PC-9 (cell line): ENCODE data around the gene ZSCAN23. TPM values are rescaled to one million over a fixed set of nuclear protein-coding genes. Genes with fewer than 3 reads are reported as not detected.

ENCODE experiments used
- BruUV-seq: library from RNA; stranded (reverse); fragments of 400-500 nt; replicated peaks from 2 replicates; lab custom pipeline; 2021; lab: Mats Ljungman, UMichigan
- CTCF ChIA-PET: fragments of 300-600 bp; sonication (Branson Sonifier 250); formaldehyde crosslinking; loops from one replicate; lab custom pipeline; 2022; ENCODE audit warnings: antibody characterized with exemption; lab: Charles Lee
- POLR2A ChIA-PET: fragments of 300-600 bp; sonication (Branson Sonifier 250); formaldehyde crosslinking; loops from one replicate; lab custom pipeline; 2022; ENCODE audit warnings: antibody characterized with exemption; ENCODE audit not compliant: unreplicated experiment; lab: Charles Lee
- DNase-seq, 2 experiments: peaks; one replicate each; pipeline versions ENCODE4 v3.0.0 to v3.0.0-alpha.2; 2015 to 2022; ENCODE audit warnings: mixed read lengths in 1 of 2
- H2AFZ ChIP-seq: fragments of 200-600 bp; sonication (generic); 2 replicates; pipeline ENCODE4 v1.8.1; 2017; ENCODE audit warnings: antibody characterized with exemption
- H3F3A ChIP-seq: fragments of 200-600 bp; sonication (generic); 2 replicates; pipeline ENCODE4 v1.8.1; 2017; ENCODE audit warnings: antibody characterized with exemption, mild to moderate bottlenecking, low read depth; ENCODE audit not compliant: insufficient read depth
- H3K27ac ChIP-seq: fragments of 200-600 bp; sonication (generic); 2 replicates; pipeline ENCODE4 v1.6.1; 2016; ENCODE audit warnings: mixed run types
- H3K27me3 ChIP-seq: fragments of 200-600 bp; sonication (generic); 2 replicates; pipeline ENCODE4 v1.6.1; 2016; ENCODE audit warnings: low read depth, mixed run types; ENCODE audit not compliant: insufficient read depth
- H3K36me3 ChIP-seq: fragments of 200-600 bp; sonication (generic); 2 replicates; pipeline ENCODE4 v1.6.1; 2016; ENCODE audit warnings: low read depth, mixed run types
- H3K4me1 ChIP-seq: fragments of 200-600 bp; sonication (generic); replicated peaks from 2 replicates; pipeline ENCODE4 v1.6.1; 2016; ENCODE audit warnings: mixed run types; ENCODE audit not compliant: insufficient read depth
- H3K4me2 ChIP-seq: fragments of 200-600 bp; sonication (generic); 2 replicates; pipeline ENCODE4 v1.6.1; 2017; ENCODE audit warnings: mixed run types
- H3K4me3 ChIP-seq: fragments of 200-600 bp; sonication (generic); 2 replicates; pipeline ENCODE4 v1.6.1; 2016; ENCODE audit warnings: mixed run types
- H3K79me2 ChIP-seq: fragments of 200-600 bp; sonication (generic); 2 replicates; pipeline ENCODE4 v1.6.1; 2017; ENCODE audit warnings: low read depth, mixed run types
- H3K9me2 ChIP-seq: fragments of 200-600 bp; sonication (generic); 2 replicates; pipeline ENCODE4 v1.8.1; 2017; ENCODE audit warnings: mild to moderate bottlenecking; ENCODE audit not compliant: insufficient read depth
- H3K9me3 ChIP-seq: fragments of 200-600 bp; sonication (generic); 2 replicates; pipeline ENCODE4 v1.8.1; 2016; ENCODE audit warnings: low read depth; ENCODE audit not compliant: insufficient read depth
- H4K20me1 ChIP-seq: fragments of 200-600 bp; sonication (generic); 2 replicates; pipeline ENCODE4 v1.8.1; 2017; ENCODE audit not compliant: insufficient read depth
- EZH2 ChIP-seq: fragments of 200-600 bp; sonication (generic); IDR thresholded peaks from 2 replicates; pipeline ENCODE4 v1.8.0; 2017; ENCODE audit warnings: antibody characterized with exemption, low read depth
- intact Hi-C: fragments of 100-400 bp; cut with micrococcal nuclease; formaldehyde crosslinking; loops from one replicate; pipeline ENCODE4 v1.10.0; 2022; ENCODE audit not compliant: unreplicated experiment
- total RNA-seq: library from RNA; stranded (reverse); gene quantifications from 2 replicates; pipeline ENCODE4 v1.2.3, GENCODE V29; 2021
- TF ChIP-seq, protein P1 (sequence below): fragments of 200-600 bp; sonication (generic); conservative IDR thresholded peaks from 2 replicates; pipeline ENCODE4 v1.6.1; 2017; ENCODE audit warnings: mixed run types, antibody characterized with exemption, mild to moderate bottlenecking, moderate library complexity

Gene ZSCAN23
- total RNA-seq, 1 experiment from 2014 or later = 9.1 TPM

DNA sequence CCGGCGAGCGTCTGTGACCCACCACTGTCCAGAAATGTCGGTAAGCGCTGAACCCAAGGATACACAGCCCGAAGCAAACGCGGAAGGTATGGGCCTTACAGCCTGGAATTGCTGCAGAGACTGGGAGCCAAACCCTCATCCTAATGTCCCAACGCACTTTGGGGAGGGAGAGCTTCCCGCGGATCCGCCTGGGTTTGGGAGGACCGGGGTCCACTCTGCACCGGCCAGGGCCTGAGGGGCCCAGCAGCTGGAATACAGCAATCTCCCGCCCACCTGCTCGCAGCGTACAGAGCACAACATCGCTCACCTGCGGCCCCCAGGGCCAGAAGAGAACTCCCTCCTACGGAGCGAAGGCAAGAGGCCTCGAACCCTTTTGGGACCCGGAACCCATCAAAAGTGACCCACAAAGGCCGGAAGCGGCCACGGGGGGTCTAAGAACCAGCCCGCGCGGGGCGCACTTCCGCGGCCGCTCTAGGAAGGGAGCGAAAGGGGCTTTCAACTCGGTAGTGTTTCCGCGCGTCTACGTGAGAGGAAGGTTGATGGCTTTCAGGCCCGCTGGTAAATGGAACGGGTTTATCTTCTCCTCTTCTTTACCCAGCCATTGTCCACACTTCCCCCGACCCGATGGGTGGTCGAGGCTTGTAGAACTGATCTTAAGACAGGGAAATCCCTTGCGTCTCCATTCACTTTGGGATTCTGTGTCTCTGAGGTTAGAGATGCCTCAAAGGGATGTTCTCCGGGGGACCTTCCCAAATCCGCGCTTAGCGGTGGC lies 43.8 kb downstream of the ZSCAN23 start, which contains the start of gene ZSCAN12:
Gene ZSCAN12, minus strand, starts transcription at position 398 of the 772 bp plus-strand sequence. CDS start 1,342 bp downstream, outside the sequence.
- TF ChIP-seq EZH2 = no peak
- TF ChIP-seq, protein P1, sequence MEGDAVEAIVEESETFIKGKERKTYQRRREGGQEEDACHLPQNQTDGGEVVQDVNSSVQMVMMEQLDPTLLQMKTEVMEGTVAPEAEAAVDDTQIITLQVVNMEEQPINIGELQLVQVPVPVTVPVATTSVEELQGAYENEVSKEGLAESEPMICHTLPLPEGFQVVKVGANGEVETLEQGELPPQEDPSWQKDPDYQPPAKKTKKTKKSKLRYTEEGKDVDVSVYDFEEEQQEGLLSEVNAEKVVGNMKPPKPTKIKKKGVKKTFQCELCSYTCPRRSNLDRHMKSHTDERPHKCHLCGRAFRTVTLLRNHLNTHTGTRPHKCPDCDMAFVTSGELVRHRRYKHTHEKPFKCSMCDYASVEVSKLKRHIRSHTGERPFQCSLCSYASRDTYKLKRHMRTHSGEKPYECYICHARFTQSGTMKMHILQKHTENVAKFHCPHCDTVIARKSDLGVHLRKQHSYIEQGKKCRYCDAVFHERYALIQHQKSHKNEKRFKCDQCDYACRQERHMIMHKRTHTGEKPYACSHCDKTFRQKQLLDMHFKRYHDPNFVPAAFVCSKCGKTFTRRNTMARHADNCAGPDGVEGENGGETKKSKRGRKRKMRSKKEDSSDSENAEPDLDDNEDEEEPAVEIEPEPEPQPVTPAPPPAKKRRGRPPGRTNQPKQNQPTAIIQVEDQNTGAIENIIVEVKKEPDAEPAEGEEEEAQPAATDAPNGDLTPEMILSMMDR = peak; percentile 43
- H3F3A ChIP-seq = peaks cover 9% of the 10 kb centered on the region; the same call in 1 of the 2 replicates
- no peaks in the 10 kb centered on the region for H4K20me1 ChIP-seq
- 0 out of 2 replicates have a peak, but pooled peaks cover 6% of the 10 kb centered on the region for H3K36me3 ChIP-seq
- peak within 1 kb of the TSS; percentile 43 for H3K27ac ChIP-seq
- H2AFZ ChIP-seq = peak within 1 kb of the TSS; percentile 97
- TSS peak; percentile 49 for BruUV-seq
- H3K9me2 ChIP-seq = no peaks in the 10 kb centered on the region
- peaks cover 30% of the 10 kb centered on the region for H3K4me1 ChIP-seq
- no peaks in the 10 kb centered on the region for H3K27me3 ChIP-seq
- CTCF ChIA-PET = interaction anchor here (1.0 kb wide), 1 partner anchor 45 kb away, joined by 5 read pairs; no protein-coding TSS in a partner anchor
- peak within 1 kb of the TSS; percentile 74 for H3K4me3 ChIP-seq
- peak within 1 kb of the TSS; percentile 81 for H3K4me2 ChIP-seq
- DNase-seq = peak; percentile 75 to 84
- H3K79me2 ChIP-seq = peaks cover 44% of the 10 kb centered on the region
- intact Hi-C loops = loop anchor here (1.0 to 5.0 kb wide), 5 partner anchors 16 to 262 kb away; partner anchors contain the start of gene ZSCAN23
- no peaks in the 10 kb centered on the region for H3K9me3 ChIP-seq
- POLR2A ChIA-PET = interaction anchor here (0.7 to 1.1 kb wide), 2 partner anchors 258 to 587 kb away, joined by 4 to 10 read pairs; partner anchors contain the start of gene ZKSCAN8

DNA sequence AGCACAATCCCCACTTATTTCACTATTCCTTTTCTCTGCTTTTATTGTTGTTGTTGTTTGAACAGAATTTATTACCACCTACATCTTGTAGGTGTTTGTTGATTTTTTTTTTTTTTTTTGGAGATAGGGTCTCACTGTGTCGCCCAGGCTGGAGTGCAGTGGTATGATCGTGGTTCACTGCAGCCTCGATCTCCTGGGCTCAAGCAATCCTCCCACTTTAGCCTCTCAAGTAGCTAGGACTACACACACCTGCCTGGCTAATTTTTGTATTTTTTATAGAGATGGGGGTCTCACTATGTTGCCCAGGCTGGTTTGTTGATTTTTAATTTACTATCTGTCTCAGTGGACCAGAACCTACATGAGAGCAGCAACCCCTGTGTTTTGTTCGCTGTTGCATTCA lies 47.4 kb downstream of the ZSCAN23 start:
- Histone ChIP-seq H3K4me3 (no peak overlapping the region), H3K9me3 (no peaks in the 10 kb centered on the region), H3K4me2 (0 out of 2 replicates have a peak overlapping the region, but pooled peaks have one; percentile 81), H3K27ac (no peak overlapping the region), H3K27me3 (no peaks in the 10 kb centered on the region), H3F3A (peaks cover 9% of the 10 kb centered on the region; the same call in 1 of the 2 replicates), H3K79me2 (peaks cover 51% of the 10 kb centered on the region), H4K20me1 (no peaks in the 10 kb centered on the region), H3K36me3 (peaks cover 31% of the 10 kb centered on the region; the same call in 1 of the 2 replicates), H3K9me2 (no peaks in the 10 kb centered on the region), H3K4me1 (peaks cover 30% of the 10 kb centered on the region), H2AFZ (no peak overlapping the region)
- no peak for TF ChIP-seq EZH2
- TF ChIP-seq, protein P1 = no peak
- intact Hi-C loops = loop anchor here (2.0 to 5.0 kb wide), 2 partner anchors 259 to 287 kb away; no protein-coding TSS in a partner anchor
- no TSS peak for BruUV-seq
- ChIA-PET POLR2A (interaction anchor here (0.6 kb wide), 1 partner anchor 93 kb away, joined by 5 read pairs; no protein-coding TSS in a partner anchor), CTCF (no interaction called here)
- DNase-seq = no peak

DNA sequence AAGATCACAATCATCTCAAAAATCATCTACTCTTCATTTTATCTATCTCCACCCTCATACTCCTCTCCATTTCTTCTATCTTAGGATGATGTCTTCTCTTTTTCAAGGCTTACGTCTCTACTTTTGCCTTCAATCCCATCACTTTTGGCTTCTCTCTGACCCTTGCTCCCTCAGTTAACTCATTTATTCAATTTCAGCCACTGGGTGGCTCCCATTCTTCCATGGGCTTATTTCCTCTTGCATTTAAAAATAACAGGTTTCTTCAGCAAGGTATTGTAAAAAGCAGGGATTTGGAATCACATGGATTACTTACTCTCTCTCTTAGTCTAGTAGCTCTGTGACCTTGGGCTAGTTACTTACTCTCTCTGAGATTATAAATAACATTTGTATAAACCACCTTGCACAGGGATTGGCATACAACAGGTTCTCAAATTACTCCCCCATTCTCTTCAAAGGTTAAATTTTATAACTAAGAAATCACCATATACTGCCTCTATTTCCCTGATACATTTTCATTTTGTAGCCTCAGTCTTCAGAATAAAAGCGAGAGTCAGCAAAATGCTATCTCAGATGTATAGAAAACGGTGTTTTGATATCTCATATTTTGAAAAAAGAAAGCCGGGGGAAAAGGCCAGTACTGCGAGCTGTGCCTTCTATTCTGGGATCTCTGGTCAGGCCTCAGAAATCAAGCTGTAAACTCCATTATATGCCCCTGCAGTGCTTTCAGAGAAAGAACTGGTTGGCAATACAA lies 49.2 kb downstream of the ZSCAN23 start:
- peaks cover 48% of the 10 kb centered on the region for H3K79me2 ChIP-seq
- no peaks in the 10 kb centered on the region; the same call in 1 of the 2 replicates for H4K20me1 ChIP-seq
- no peak for DNase-seq
- no peak for TF ChIP-seq EZH2
- TF ChIP-seq, protein P1 = peak; percentile 51; the same call in 1 of the 2 replicates
- ChIA-PET CTCF (no interaction called here), POLR2A (interaction anchor here (0.7 kb wide), 1 partner anchor 11 kb away, joined by 5 read pairs; no protein-coding TSS in a partner anchor)
- H3K27me3 ChIP-seq = no peaks in the 10 kb centered on the region
- H3K4me3 ChIP-seq = no peak overlapping the region
- intact Hi-C loops = no loop called here
- no peaks in the 10 kb centered on the region for H3K9me3 ChIP-seq
- peaks cover 23% of the 10 kb centered on the region for H3K4me1 ChIP-seq
- no peaks in the 10 kb centered on the region for H3K9me2 ChIP-seq
- BruUV-seq = no TSS peak
- H3K4me2 ChIP-seq = no peak overlapping the region
- H3K27ac ChIP-seq = no peak overlapping the region
- H2AFZ ChIP-seq = no peak overlapping the region
- H3K36me3 ChIP-seq = peaks cover 34% of the 10 kb centered on the region
- peaks cover 9% of the 10 kb centered on the region; the same call in 1 of the 2 replicates for H3F3A ChIP-seq
